Measurements from ENCODE around the gene SGCG.
"Not testable (repeated sequence)": the region's sequence is repeated elsewhere in the genome, so short reads cannot be mapped to it uniquely, and the experiment has no call there.

Gene SGCG, protein sequence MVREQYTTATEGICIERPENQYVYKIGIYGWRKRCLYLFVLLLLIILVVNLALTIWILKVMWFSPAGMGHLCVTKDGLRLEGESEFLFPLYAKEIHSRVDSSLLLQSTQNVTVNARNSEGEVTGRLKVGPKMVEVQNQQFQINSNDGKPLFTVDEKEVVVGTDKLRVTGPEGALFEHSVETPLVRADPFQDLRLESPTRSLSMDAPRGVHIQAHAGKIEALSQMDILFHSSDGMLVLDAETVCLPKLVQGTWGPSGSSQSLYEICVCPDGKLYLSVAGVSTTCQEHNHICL

GRCh38 chr13:23180711-23181110 is at the start of gene SGCG:
SGCG (plus strand) TSS chr13:23180979; CDS start chr13:23203695, 22,716 bp downstream.
- no peak for DNase-seq

- DNase-seq = no peak
Measured at GRCh38 chr13:23134542-23134941, 46.2 kb upstream of the SGCG start.

- DNase-seq = no peak
Measured at GRCh38 chr13:23140492-23140891, 40.3 kb upstream of the SGCG start.

DNA sequence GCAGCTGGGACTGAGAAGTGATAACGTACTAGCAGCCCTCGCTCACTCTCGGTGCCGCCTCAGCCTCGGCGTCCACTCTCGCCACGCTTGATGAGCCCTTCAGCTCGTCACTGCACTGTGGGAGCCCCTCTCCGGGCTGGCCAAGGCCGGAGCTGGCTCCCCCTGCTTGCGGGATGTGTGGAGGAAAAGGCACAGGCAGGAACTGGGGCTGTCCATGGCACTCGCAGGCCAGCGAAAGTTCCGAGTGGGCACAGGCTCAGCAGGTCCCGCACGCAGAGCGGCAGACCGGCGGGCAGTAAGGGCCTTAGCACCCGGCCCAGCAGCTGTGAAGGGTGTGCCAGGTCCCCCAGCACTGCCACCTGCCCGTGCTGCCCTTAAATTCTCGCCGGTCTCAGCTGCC is 38.8 kb upstream of the SGCG start:
- DNase-seq = no peak

GRCh38 chr13:23142607-23143006 is 38.2 kb upstream of the SGCG start:
- not testable (repeated sequence) for DNase-seq

DNA sequence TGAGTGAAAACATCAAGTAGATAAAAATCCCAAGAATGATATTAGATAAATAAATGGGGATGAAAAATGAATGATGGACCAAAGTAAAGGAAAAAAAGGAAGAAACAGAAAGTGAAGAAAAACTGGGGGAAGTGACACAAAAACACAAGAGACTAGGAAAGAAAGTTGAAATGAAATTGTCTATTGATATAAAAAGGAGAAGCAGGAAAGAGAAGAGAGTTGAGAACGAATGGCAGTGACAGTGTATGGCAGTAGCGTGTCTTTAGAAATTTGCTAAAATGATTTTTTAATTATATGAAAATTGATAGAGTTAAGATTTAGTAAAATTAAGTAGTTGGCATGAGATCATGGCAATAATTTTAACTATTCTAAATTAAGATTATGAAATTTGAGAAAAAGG is 36.3 kb upstream of the SGCG start:
- no peak for DNase-seq

- DNase-seq = no peak
Measured at GRCh38 chr13:23146006-23146405, 34.8 kb upstream of the SGCG start.

DNA sequence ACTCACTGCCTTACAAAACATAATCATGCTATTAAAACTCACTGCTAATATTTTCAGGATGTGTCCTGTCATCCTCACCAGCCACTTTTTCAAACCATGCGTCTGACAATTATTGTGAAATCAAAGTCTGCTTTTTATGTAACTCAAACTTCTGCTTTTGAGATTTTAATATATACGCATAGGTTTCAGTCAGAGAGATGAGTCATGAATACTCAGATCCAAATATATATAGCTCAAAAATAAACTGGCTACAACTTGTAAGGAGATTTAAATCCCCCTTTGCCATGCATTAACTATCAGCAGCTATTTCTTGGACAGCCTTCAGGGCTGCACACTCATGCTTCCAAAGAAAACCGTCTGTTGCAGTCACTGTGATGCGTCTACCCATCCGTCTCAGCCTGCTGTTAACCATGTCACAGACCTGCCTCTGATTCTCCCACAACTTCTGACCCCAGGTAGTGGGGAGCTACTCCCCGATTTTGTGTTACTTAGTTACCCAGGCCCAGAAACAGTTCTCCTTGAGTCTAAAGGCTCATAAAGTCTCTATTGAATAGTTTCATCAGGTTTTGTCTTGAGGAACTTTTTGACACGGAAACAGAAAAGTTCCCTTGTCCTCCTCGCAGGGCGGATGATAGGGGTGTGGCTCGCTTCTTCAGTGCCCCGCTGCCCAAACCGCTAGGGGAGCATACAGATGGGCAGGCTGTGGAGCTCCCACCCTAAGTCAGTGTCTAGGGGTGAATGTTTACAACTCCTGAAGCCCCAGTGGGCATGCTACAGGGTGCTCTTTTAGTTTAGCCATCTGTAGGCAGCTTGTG is 33.8 kb upstream of the SGCG start:
- no peak for DNase-seq

- DNase-seq = no peak
Measured at GRCh38 chr13:23147827-23148226, 33.0 kb upstream of the SGCG start.

GRCh38 chr13:23157781-23158180 is 23.0 kb upstream of the SGCG start:
- no peak for DNase-seq

GRCh38 chr13:23159205-23159759 is 21.5 kb upstream of the SGCG start:
- DNase-seq = no peak

DNA sequence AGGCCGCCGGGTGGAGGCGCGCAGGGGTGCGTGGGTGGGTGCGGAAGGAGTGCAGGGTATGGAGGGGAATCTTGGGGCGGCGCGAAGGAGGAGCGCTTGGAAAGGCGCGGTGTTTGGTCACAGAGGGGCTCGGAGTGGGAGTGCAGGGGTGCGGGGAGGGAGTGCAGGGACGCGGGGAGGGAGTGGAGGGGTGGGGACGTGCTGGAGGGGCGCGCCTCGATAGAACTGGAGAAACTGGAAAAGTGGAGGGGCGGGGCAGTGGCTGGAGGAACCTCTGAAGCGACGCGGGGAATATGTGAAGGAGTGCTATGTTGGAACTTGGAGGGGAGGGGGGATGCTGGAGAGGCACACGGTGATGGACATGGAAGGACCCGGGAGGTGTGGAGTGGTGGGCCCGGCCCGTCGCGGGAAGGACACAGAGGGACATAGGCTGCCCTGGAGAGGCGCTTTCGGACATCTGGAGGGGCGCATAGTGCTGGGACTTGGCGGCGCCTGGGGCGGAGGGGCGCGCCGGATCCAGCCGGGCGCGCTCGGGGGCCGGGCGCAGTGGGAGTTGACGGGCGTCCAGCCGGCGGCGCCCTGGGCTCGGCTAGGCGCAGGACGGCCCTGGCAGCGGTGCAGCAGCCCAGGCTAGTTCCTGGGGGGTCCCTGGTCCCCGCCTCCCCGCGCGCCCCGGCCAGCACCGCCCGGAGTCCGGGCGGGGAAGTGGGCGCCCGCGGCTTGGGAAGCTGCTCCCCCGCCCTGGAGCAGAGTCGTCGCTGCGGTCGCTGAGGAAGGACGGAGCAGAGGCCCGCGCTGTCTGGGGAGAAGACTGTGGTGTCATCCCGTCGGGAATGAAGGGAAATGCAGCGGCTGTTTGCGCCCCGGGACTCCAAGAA is 20.8 kb upstream of the SGCG start:
- no peak for DNase-seq

GRCh38 chr13:23160638-23161480 is 19.9 kb upstream of the SGCG start:
- no peak for DNase-seq

DNA sequence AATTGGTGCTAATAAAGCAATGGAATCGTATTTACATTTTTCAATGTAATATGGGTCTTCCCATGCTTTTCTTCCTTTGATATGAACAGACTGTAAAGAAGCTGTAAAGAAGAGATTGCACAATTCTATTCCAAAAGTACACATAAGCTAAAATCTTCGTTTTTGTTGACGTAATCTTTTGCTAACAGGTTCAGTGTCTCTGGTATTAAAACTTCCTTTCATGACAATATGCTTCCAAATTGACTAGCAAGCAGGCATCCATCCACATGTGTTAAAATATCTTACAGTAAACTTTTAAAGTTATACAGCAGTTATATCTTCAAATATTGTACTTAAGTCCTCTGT is 19.3 kb upstream of the SGCG start:
- DNase-seq = no peak

GRCh38 chr13:23175920-23176319 is 4.9 kb upstream of the SGCG start:
- no peak for DNase-seq

DNA sequence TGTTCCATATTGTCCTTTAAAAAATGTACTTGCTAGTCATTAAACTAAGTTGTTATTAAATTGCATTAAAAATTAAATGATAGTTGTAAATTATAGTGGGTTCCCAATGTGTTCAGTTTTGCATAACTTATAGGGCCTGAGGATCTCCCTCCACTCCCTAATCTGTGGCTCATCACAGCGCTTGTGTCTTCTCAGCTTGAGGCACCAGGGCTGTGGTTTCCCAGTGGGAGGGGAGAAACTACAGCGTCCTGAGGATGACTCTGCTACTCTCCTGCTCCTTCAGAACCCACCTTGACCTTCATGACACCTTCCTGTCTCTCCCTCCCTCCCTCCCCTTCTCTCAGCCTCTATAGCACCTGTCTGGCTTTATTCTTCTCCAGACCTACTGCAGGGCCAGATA is 1.4 kb downstream of the SGCG start:
- DNase-seq = no peak

DNA sequence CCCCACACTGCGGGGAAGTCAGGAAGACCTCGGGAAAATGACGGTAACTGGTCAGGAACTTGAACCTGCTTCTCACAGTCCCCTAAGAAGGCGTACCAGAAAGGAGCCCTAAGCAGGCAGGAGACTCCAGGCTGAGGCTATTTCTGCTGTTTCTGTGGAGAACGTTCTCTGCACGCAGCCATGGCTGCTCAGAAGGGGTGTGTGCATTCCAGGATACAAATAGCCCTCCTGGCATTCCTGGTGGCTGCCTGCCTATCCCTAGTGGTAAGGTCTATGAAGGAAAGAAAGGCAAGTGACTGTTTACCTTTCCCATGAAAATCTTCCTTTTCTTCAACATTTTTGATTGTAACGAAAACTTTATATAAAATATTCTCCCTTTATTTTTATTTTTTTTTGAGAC is 2.5 kb downstream of the SGCG start:
- DNase-seq = no peak

DNA sequence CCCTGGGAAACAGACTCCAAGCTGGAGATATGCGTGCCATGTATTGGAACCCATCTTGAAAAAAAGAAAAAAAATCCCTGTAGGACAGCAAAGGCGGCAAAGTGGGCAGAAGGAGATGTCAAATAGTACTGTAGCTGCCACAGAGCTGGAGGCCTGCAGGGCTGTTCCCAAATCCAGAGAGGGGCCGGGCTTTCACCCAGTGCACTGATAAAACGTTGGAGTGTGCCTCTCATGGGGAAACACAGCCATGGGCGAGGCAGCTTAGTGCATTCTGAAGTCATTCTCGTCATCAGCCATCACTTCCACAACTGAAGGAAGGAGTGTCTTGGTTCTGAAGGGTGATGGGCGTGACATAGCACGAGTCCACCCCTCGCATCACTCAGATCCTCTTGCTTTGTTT is 4.8 kb downstream of the SGCG start:
- DNase-seq = no peak

GRCh38 chr13:23201870-23202269 is 21.1 kb downstream of the SGCG start:
- no peak for DNase-seq

DNA sequence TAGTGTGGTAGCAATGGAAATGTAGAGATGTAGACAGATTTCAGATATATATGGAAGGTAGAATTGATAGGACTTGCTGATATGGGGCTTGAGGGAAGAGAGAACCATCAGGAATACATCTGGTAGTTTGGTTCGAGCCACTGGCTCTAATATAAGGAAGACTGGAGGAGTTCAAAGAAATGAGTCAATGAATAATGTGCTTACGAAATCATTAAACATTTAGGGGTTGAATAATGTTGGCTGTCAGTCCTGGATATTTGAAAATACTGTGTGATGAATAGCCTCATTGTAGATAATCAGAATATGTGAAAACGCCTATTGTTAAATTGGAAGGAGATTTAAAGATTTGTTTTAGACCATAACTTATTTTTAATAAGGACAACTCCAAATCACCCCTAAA is 21.6 kb downstream of the SGCG start:
- DNase-seq = no peak

DNA sequence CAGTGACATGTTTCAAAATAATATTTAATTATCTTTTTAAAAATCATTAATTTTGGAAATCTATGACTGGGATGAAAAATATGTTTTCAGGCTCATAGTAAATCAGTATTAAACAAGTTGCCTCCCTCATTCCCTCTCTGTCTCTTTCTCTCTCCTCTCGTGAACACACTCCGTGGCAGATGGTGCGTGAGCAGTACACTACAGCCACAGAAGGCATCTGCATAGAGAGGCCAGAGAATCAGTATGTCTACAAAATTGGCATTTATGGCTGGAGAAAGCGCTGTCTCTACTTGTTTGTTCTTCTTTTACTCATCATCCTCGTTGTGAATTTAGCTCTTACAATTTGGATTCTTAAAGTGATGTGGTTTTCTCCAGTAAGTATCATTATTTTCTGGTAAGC is 22.7 kb downstream of the SGCG start:
- no peak for DNase-seq

DNA sequence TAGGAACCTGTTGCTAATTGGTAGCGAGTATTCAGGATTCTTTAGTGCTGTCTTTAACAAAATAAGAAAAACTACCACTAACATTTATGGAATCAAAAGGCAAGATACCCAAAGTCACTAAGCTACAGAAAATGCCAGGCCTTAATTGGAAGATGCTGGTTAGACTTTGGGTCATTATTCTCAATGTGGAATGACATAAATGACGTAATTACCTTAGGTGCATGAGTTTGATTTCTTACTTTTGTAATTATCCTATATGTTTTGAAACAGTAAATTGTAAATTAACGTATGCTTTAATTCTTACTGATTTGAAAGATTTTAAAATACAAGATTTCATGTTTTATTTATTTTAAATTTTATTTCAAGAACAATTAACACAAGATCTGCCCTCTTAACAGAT is 25.0 kb downstream of the SGCG start:
- DNase-seq = no peak

Measured in midbrain (tissue), 1 donor.